ENCODE results near the gene ABHD11.

- no peak for TF ChIP-seq CTCF (IDR thresholded peaks at IDR 0.05)
- no peak for TF ChIP-seq EZH2 (IDR thresholded peaks at IDR 0.05; ENCODE audit: borderline replicate concordance, insufficient read depth, low read depth, low read length, poor library complexity, severe bottlenecking)
Observed at GRCh38 chr7:73737491-73738219, 947 bp downstream of the ABHD11 start.
